Head of caudate nucleus (tissue), 42 donors: ENCODE results near the gene ENTPD6.

Experiments
- DNase-seq, 42 donors: peaks; one replicate each; pipeline versions ENCODE4 v3.0.0 to v3.0.0-alpha.2; 2020 to 2021; ENCODE audit warnings: mixed read lengths in 7 of 42
- intact Hi-C: fragments of 100-400 bp; cut with DNase I; formaldehyde crosslinking; loops from one replicate; pipeline ENCODE4 v1.15.0; 2022

Gene ENTPD6

GRCh38 chr20:25247956-25248785 lies 52.7 kb downstream of the ENTPD6 start, which contains the start of gene PYGB:
Gene PYGB (plus strand): TSS chr20:25248085. CDS start chr20:25248179, 94 bp downstream.
- intact Hi-C loops, result loop anchor here (5.0 kb wide), 3 partner anchors 51 to 256 kb away; partner anchors contain the start of genes ABHD12, APMAP and ENTPD6
- peak; percentile 34 to 90 (median 82) for DNase-seq

- DNase-seq, result peak in 4 of 42 donors; percentile 32 to 71 (median 50)
- intact Hi-C loops, result loop anchor here (5.0 kb wide), 3 partner anchors 51 to 256 kb away; partner anchors contain the start of genes ABHD12, APMAP and ENTPD6
These were observed 53.3 kb downstream of the ENTPD6 start for GRCh38 chr20:25248786-25249172.

GRCh38 chr20:25249198-25249931 lies 53.9 kb downstream of the ENTPD6 start:
- DNase-seq, result peak in 9 of 42 donors; percentile 27 to 69 (median 51)
- intact Hi-C loops, result loop anchor here (5.0 kb wide), 3 partner anchors 52 to 257 kb away; partner anchors contain the start of genes ABHD12, APMAP and ENTPD6

- peak in 4 of 42 donors; percentile 10 to 34 (median 14) for DNase-seq
- intact Hi-C loops, result no loop called here
These were observed 55.0 kb downstream of the ENTPD6 start for GRCh38 chr20:25250508-25250907.

DNA sequence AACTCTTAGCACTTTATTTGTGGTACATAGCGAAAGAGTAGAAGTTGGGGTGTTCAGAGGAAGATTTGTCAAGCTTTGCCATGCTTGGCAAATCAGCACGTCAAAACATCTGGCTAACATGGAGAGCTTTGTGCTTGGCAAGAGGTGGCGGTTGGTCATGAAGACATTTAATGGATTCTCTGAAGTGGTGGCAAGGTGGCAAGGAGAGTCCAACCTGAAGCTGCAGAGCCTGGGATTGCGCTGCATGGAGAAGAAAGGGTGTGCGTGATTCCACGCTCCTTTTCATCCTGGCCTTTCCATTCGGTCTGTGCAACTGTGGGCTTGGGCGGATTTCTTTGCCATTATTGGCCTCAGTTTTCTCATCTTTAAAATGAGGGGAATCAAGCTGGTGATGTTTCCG lies 55.5 kb downstream of the ENTPD6 start:
- peak in 4 of 42 donors; percentile 14 to 36 (median 26) for DNase-seq
- intact Hi-C loops, result no loop called here

GRCh38 chr20:25251558-25251957 lies 56.0 kb downstream of the ENTPD6 start:
- intact Hi-C loops, result no loop called here
- peak in 8 of 42 donors; percentile 15 to 72 (median 30) for DNase-seq

DNA sequence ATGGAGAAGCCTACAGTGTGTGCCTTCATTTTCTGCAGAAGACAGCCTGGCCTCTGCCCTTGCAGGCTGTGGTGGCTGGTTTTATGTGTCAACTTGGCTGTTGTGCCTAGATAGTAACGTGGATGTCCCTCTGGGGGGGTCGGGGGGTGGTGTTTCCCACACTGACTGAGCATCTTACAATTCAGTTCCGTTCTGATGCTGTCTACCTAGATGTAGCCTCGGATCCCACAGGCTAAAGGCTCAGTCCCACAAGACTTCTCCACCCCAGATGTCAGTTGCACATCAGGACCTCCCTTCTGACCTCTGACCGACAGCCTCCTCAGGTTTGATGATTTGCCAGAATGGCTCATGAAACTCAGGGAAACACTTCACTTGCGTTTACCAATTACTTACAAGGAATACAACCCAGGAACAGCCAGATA lies 56.7 kb downstream of the ENTPD6 start:
- peak in 4 of 42 donors; percentile 17 to 32 (median 27) for DNase-seq
- intact Hi-C loops, result no loop called here

DNA sequence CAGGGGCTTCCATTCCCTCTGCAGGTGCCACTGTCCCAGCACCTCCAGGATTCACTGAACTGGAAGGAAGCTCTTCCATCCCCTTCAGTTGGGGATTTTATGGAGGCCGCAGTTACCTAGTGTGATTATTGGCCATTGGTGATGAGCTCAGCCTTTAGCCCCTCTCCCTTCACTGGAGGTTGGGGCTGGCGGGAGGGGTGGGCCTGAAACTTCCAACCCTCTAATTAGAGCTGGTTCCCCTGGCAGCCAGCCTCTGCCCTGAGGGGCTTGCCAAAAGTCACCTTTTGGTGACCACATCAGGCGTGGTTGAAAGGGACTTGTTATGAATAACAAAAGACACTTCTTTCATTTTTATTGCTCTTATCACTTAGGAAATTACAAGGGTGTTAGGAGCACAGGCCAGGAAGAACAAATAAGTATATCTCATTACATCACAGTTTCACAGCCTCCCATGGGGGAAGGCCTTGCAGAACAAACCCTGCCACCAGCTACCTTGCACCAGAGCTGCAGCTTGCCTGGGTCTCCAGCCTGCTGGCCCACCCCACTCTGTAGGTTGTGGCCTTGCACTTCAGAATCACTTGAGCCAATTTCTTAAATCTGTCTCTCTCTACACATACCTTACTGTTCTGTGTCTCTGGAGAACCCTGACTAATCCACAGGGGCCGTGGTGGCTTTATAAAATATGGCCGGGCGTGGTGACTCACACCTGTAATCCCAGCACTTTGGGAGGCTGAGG lies 57.3 kb downstream of the ENTPD6 start:
- intact Hi-C loops, result no loop called here
- DNase-seq, result peak in 4 of 42 donors; percentile 14 to 30 (median 24)

- peak in 2 of 42 donors; percentile 6 to 10 for DNase-seq
- intact Hi-C loops, result no loop called here
These were observed 58.2 kb downstream of the ENTPD6 start for GRCh38 chr20:25253606-25254275.

GRCh38 chr20:25254571-25254970 lies 59.1 kb downstream of the ENTPD6 start:
- peak in 1 of 42 donors; percentile 31 for DNase-seq
- intact Hi-C loops, result no loop called here

DNA sequence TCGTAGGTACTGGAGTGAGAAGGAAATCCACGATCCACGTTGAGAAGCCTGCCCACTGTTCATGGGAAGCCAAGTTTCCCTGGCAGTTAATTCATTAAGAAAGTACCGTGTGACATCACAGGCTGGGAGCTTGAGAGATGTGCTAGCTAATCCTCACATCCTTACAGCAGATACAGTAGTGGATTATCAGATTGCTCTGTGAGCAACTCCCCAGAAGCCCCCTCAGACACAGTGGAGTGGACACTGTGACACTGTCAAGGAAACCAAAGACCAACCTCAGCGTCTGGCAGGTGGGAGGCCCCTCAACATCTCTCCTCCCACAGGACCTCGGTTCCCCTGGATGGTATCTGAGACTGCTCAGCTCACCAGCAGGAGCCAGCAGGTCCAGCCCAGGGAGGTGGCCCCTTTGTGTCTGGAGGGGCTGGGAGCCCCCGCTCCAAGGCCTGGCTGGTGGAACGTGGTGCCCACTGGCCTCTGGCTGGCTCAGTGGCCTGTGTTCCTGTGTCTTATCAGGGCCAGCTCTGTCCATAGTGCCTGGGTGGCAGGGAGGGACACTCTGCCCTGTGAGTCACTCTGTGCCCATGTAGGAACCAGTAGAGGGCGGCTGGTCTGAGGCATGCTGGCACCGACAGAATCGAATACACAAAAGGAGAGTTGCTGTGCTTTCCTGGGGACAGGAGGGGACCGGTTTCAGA lies 59.6 kb downstream of the ENTPD6 start:
- DNase-seq, result peak in 37 of 42 donors; percentile 34 to 88 (median 63)
- intact Hi-C loops, result no loop called here

DNA sequence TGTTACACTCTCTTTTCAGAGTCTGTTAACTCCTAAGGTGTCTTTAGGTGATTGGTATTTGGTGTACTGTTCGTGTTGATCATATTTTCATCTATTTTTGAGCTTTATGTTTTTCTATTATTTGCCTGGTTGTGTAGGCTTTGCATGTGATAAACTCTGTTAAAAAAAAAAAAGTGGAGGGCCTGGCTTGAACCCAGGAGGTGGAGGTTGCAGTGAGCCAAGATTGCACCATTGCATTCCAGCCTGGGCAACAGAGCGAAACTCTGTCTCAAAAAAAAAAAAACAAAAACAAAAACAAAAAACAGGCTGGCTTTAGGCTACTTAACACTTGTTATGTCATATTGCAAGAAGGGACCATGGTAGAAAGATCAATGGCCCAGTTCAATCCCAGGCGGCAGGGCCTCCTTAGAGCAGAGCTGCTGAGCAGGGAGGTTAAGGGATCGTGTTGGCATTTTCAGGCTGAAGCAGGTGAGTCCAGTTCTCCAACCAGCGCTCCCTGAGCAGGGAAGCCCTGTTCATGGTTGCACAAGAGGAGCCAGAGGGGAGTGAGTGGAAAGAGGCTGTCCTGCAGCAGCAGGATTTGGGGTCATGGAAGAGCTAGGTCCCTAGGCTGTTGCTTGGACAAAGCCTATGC lies 60.8 kb downstream of the ENTPD6 start:
- intact Hi-C loops, result no loop called here
- peak in 7 of 42 donors; percentile 1 to 32 (median 13) for DNase-seq

DNA sequence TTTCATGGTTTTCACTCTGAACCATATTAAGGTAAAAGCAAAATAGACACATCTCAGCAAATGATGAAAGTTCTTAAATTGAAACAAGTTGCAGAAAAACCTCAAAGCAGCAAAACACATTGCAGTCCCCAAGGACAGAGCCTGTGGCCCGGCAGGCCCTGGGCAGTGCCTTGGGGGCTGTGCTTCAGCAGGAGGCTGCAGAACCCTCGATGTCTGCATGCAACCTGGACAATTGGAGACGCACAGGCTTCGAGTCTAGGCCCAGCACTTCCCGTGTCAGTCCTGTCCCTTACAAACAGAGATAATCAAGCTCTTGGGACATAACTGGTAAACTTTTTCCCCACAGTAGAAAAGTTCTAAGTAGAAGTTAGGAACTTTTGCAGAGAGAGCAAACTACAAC lies 61.6 kb downstream of the ENTPD6 start:
- peak in 7 of 42 donors; percentile 7 to 32 (median 17) for DNase-seq
- intact Hi-C loops, result no loop called here

- peak in 2 of 42 donors; percentile 3 to 34 for DNase-seq
- intact Hi-C loops, result no loop called here
These were observed 62.4 kb downstream of the ENTPD6 start for GRCh38 chr20:25257756-25258475.

DNA sequence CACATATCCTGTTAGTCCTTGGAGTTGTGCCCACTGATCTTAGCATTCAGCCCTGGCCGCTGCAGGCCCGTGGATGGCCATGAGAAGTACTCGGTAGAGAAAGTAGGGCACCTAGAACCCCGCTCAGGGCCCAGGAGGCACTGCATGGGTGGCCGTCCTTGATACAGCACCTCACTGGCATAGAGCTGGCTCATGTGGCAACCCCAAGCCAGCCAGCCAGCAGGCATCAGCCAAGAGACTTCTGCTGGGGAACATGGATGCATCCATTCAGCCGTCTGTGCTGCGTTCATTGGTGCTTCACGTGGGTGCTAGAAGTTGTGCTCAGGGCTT lies 62.9 kb downstream of the ENTPD6 start:
- peak in 9 of 42 donors; percentile 5 to 43 (median 22) for DNase-seq
- intact Hi-C loops, result no loop called here

GRCh38 chr20:25258828-25259227 lies 63.3 kb downstream of the ENTPD6 start:
- peak in 6 of 42 donors; percentile 0 to 25 (median 12) for DNase-seq
- intact Hi-C loops, result no loop called here

- peak in 10 of 42 donors; percentile 1 to 30 (median 11) for DNase-seq
- intact Hi-C loops, result no loop called here
These were observed 63.8 kb downstream of the ENTPD6 start for GRCh38 chr20:25259358-25259757.
